B cell (primary cell): ENCODE results near the gene SLC24A4. TPM values are rescaled to one million over a fixed set of nuclear protein-coding genes. Genes with fewer than 3 reads are reported as not detected.

Experiments
- ATAC-seq: fragments of 200-7000 bp; cut with Tn5 transposase; one replicate; pipeline ENCODE4 v1.10.0; 2021; ENCODE audit warnings: low read depth, mild to moderate bottlenecking, moderate number of reproducible peaks, moderate library complexity
- CTCF ChIA-PET: fragments of 350-600 bp; sonication (Branson Sonifier 250); formaldehyde crosslinking; loops from one replicate; lab custom pipeline; 2021; ENCODE audit warnings: antibody characterized with exemption, inconsistent platforms; lab: Charles Lee
- POLR2A ChIA-PET: fragments of 350-600 bp; sonication (Branson Sonifier 250); formaldehyde crosslinking; loops from one replicate; lab custom pipeline; 2021; ENCODE audit warnings: antibody characterized with exemption; lab: Charles Lee
- DNase-seq: peaks from one replicate; pipeline ENCODE4 v3.0.0; 2013
- H2AFZ ChIP-seq: 2 replicates; pipeline ENCODE4 v1.6.1; 2012; ENCODE audit warnings: mild to moderate bottlenecking, low read depth, low read length; ENCODE audit not compliant: insufficient read depth, poor library complexity, severe bottlenecking
- H3K27ac ChIP-seq, 2 donors: 1 replicate in 1 of 2; 2 replicates in 1 of 2; pipeline ENCODE4 v1.5.1; 2012 to 2013; ENCODE audit warnings: low read length in 2 of 2, mild to moderate bottlenecking in 2 of 2, moderate library complexity in 1 of 2
- H3K27me3 ChIP-seq, 4 experiments: fragments of 200-600 bp in 1 of 4; sonication (generic) in 1 of 4; replicated peaks in 1 of 4; 1 replicate in 2 of 4; 2 replicates in 2 of 4; pipeline versions ENCODE4 v1.6.1 to v1.7.0; 2013 to 2016; ENCODE audit warnings: low read length in 3 of 4, mild to moderate bottlenecking in 2 of 4, mixed read lengths in 1 of 4, moderate library complexity in 1 of 4; ENCODE audit not compliant: insufficient read depth in 4 of 4, control insufficient read depth in 3 of 4; ENCODE audit errors: control extremely low read depth in 1 of 4
- H3K36me3 ChIP-seq, 2 experiments: replicated peaks in 1 of 2; 1 replicate in 1 of 2; 2 replicates in 1 of 2; pipeline versions ENCODE4 v1.6.1 to v1.7.1; 2013; ENCODE audit warnings: low read length in 1 of 2; ENCODE audit not compliant: insufficient read depth in 2 of 2, control insufficient read depth in 1 of 2; ENCODE audit errors: control extremely low read depth in 1 of 2, extremely low read depth in 1 of 2
- H3K4me1 ChIP-seq, 2 donors: fragments of 200-600 bp in 1 of 2; sonication (generic) in 1 of 2; 1 replicate in 1 of 2; 2 replicates in 1 of 2; pipeline versions ENCODE4 v1.5.1 to v1.6.1; 2013 to 2017; ENCODE audit warnings: low read length in 2 of 2; ENCODE audit not compliant: control insufficient read depth in 2 of 2, insufficient read depth in 2 of 2
- H3K4me2 ChIP-seq: replicated peaks from 2 replicates; pipeline ENCODE3; 2012; ENCODE audit warnings: mild to moderate bottlenecking, low read depth, low read length; ENCODE audit not compliant: poor library complexity, severe bottlenecking
- H3K4me3 ChIP-seq, 5 experiments: fragments of 200-600 bp in 1 of 5; sonication (generic) in 1 of 5; 1 replicate in 3 of 5; 2 replicates in 2 of 5; pipeline versions ENCODE4 v1.5.1 to v1.7.0; 2011 to 2016; ENCODE audit warnings: low read length in 4 of 5, mild to moderate bottlenecking in 4 of 5, low read depth in 2 of 5, control low read depth in 1 of 5, moderate library complexity in 1 of 5; ENCODE audit not compliant: insufficient read depth in 1 of 5; ENCODE audit errors: control extremely low read depth in 1 of 5, extremely low read depth in 1 of 5
- H3K79me2 ChIP-seq: fragments of 200-600 bp; sonication (generic); one replicate; pipeline ENCODE4 v1.6.0; 2016; ENCODE audit warnings: low read length; ENCODE audit not compliant: control insufficient read depth, insufficient read depth
- H3K9ac ChIP-seq: fragments of 200-600 bp; sonication (generic); 2 replicates; pipeline ENCODE4 v1.6.1; 2017; ENCODE audit warnings: mild to moderate bottlenecking, low read length, moderate library complexity
- H3K9me3 ChIP-seq, 3 donors: one replicate each; pipeline versions ENCODE4 v1.6.1 to v1.7.1; 2013; ENCODE audit warnings: low read length in 2 of 3; ENCODE audit not compliant: control insufficient read depth in 2 of 3, insufficient read depth in 1 of 3; ENCODE audit errors: control extremely low read depth in 1 of 3
- H4K20me1 ChIP-seq: 2 replicates; pipeline ENCODE4 v1.6.0; 2012; ENCODE audit warnings: mild to moderate bottlenecking, low read length; ENCODE audit not compliant: insufficient read depth, control insufficient read depth, poor library complexity, severe bottlenecking
- H3K27ac Mint-ChIP-seq: one replicate; pipeline ENCODE4 v1.8.0; 2021; ENCODE audit warnings: mixed read lengths
- H3K27me3 Mint-ChIP-seq: one replicate; pipeline ENCODE4 v1.8.0; 2021; ENCODE audit warnings: mixed read lengths
- H3K4me1 Mint-ChIP-seq: one replicate; pipeline ENCODE4 v1.8.0; 2021; ENCODE audit warnings: mixed read lengths
- H3K4me3 Mint-ChIP-seq: one replicate; pipeline ENCODE4 v1.8.0; 2021; ENCODE audit warnings: mixed read lengths
- H3K9me3 Mint-ChIP-seq: one replicate; pipeline ENCODE4 v1.8.0; 2022; ENCODE audit warnings: mixed read lengths; ENCODE audit not compliant: insufficient read depth
- CTCF ChIP-seq: fragments of 200-600 bp; IDR thresholded peaks from one replicate; pipeline ENCODE4 v1.8.0; 2022; ENCODE audit warnings: antibody characterized with exemption, mild to moderate bottlenecking
- EZH2 ChIP-seq: IDR thresholded peaks from 2 replicates; pipeline ENCODE4 v1.6.1; 2012; ENCODE audit warnings: borderline replicate concordance, low read depth, mild to moderate bottlenecking, moderate library complexity, low read length; ENCODE audit not compliant: insufficient read depth, poor library complexity, severe bottlenecking
- WGBS: methylation state at CpG from one replicate; pipeline ENCODE4 v1.1.5; 2013; ENCODE audit warnings: missing lambda C conversion rate; ENCODE audit not compliant: insufficient coverage; 5-methylcytosine and 5-hydroxymethylcytosine counted together
- intact Hi-C: fragments of 100-400 bp; cut with micrococcal nuclease; formaldehyde crosslinking; loops from one replicate; pipeline ENCODE4 v1.10.0; 2022
- polyA plus RNA-seq: library from polyadenylated mRNA; depleted of rRNA; stranded (reverse); fragments of >200 nt; gene quantifications from 2 replicates; pipeline ENCODE4 v1.2.3, GENCODE V29; 2012
- total RNA-seq, 2 donors: library from RNA; stranded (reverse); fragments of 120-200 nt in 1 of 2; gene quantifications; 1 replicate in 1 of 2; 2 replicates in 1 of 2; pipeline versions ENCODE4 v1.2.3 to v1.2.4, GENCODE V29; 2013 to 2022

Gene SLC24A4
- total and polyA plus RNA-seq, 2 donors (not counting 1 experiment from before 2014, with no cell fraction given): 0.19 TPM; not detected in 1

- Histone ChIP-seq H2AFZ (no peak overlapping the region), H3K4me3 (no peak overlapping the region), H3K79me2 (peaks cover 33% of the 10 kb centered on the region), H3K4me1 (peaks cover 22 to 24% of the 10 kb centered on the region in 2 donors), H3K4me2 (no peak overlapping the region), H3K36me3 (no peaks in the 10 kb centered on the region), H3K27ac (no peak overlapping the region), H4K20me1 (peaks cover 57% of the 10 kb centered on the region), H3K9me3 (peaks cover 0 to 3% (median 0%) of the 10 kb centered on the region in 3 donors), H3K27me3 (peaks cover 0 to 16% (median 3%) of the 10 kb centered on the region in 4 experiments), H3K9ac (no peak overlapping the region)
- CTCF ChIA-PET: interaction anchor here (0.8 to 2.0 kb wide), 8 partner anchors 28 to 235 kb away, joined by 3 to 8 read pairs (median 4); no protein-coding TSS in a partner anchor
- no peak for TF ChIP-seq EZH2
- TF ChIP-seq CTCF: no peak
- no peak for ATAC-seq
- Mint-ChIP-seq H3K4me3 (no peak overlapping the region), H3K27me3 (peaks cover 20% of the 10 kb centered on the region), H3K4me1 (peaks cover 23% of the 10 kb centered on the region), H3K9me3 (no peaks in the 10 kb centered on the region), H3K27ac (peak overlapping the region; percentile 11)
- intact Hi-C loops: no loop called here
- no peak for DNase-seq
- 98% methylated on average over 11 of the region's 17 CpGs for WGBS
- POLR2A ChIA-PET: interaction anchor here (1.7 kb wide), 1 partner anchor 8 kb away, joined by 5 read pairs; no protein-coding TSS in a partner anchor
Measured at GRCh38 chr14:92549105-92549858, 226.3 kb downstream of the SLC24A4 start.

- Histone ChIP-seq H3K4me2 (no peak overlapping the region), H3K9me3 (peaks cover 0 to 3% (median 0%) of the 10 kb centered on the region in 3 donors), H4K20me1 (peaks cover 57% of the 10 kb centered on the region), H3K79me2 (peaks cover 33% of the 10 kb centered on the region), H3K27ac (no peak overlapping the region), H3K4me1 (peaks cover 22 to 24% of the 10 kb centered on the region in 2 donors), H2AFZ (no peak overlapping the region), H3K36me3 (no peaks in the 10 kb centered on the region), H3K9ac (no peak overlapping the region), H3K4me3 (no peak overlapping the region), H3K27me3 (peaks cover 0 to 17% (median 3%) of the 10 kb centered on the region in 4 experiments)
- Mint-ChIP-seq H3K9me3 (no peaks in the 10 kb centered on the region), H3K27ac (no peak overlapping the region), H3K4me1 (peaks cover 24% of the 10 kb centered on the region), H3K27me3 (peaks cover 20% of the 10 kb centered on the region), H3K4me3 (no peak overlapping the region)
- ATAC-seq (no peak), DNase-seq (no peak)
- 73% methylated on average over 4 of the region's 7 CpGs for WGBS
- TF ChIP-seq EZH2 (no peak), CTCF (no peak)
- intact Hi-C loops: loop anchor here (2.0 to 10.0 kb wide), 4 partner anchors 43 to 235 kb away; no protein-coding TSS in a partner anchor
- ChIA-PET CTCF (interaction anchor here (0.8 to 2.0 kb wide), 10 partner anchors 27 to 234 kb away, joined by 3 to 8 read pairs (median 3); no protein-coding TSS in a partner anchor), POLR2A (interaction anchor here (1.7 kb wide), 1 partner anchor 9 kb away, joined by 5 read pairs; no protein-coding TSS in a partner anchor)
Measured at GRCh38 chr14:92549859-92550230, 226.9 kb downstream of the SLC24A4 start.
